ENCODE measurements around the gene SLC39A11.

DNA sequence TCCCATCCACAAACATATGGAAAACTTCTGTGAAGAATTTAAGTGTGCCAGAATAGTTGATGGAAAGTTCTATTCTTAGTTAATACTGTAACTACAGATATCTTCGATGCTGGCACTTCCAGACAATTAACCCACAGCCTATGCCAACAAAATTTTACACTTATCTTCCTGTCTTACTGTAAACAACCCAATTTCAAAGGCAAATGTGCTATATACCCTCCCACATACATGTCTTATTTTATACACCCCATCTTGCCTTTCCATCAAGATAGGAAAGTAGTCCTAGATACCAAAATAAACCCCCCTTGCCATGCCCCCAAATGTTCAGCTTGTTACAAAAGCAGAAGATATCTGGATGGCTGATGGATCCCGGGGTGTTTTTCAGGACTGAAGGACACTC lies 306.3 kb downstream of the SLC39A11 start:
- TF ChIP-seq, protein P1, sequence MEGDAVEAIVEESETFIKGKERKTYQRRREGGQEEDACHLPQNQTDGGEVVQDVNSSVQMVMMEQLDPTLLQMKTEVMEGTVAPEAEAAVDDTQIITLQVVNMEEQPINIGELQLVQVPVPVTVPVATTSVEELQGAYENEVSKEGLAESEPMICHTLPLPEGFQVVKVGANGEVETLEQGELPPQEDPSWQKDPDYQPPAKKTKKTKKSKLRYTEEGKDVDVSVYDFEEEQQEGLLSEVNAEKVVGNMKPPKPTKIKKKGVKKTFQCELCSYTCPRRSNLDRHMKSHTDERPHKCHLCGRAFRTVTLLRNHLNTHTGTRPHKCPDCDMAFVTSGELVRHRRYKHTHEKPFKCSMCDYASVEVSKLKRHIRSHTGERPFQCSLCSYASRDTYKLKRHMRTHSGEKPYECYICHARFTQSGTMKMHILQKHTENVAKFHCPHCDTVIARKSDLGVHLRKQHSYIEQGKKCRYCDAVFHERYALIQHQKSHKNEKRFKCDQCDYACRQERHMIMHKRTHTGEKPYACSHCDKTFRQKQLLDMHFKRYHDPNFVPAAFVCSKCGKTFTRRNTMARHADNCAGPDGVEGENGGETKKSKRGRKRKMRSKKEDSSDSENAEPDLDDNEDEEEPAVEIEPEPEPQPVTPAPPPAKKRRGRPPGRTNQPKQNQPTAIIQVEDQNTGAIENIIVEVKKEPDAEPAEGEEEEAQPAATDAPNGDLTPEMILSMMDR (IDR thresholded peaks at IDR 0.05), result no peak
- TF ChIP-seq POLR2AphosphoS5 (IDR thresholded peaks at IDR 0.05; ENCODE audit: low read depth, low read length), result no peak
- no peak for TF ChIP-seq SMC3 (IDR thresholded peaks at IDR 0.05; ENCODE audit: low read depth, low read length)
